H1 (cell line): ENCODE results near the gene LRWD1. TPM values are rescaled to one million over a fixed set of nuclear protein-coding genes. Genes with fewer than 3 reads are reported as not detected.
"Not testable (repeated sequence)": the region's sequence is repeated elsewhere in the genome, so short reads cannot be mapped to it uniquely, and the experiment has no call there.

Experiments used
- CTCF ChIA-PET: fragments of 300-600 bp; sonication (Branson Sonifier 250); formaldehyde crosslinking; loops from one replicate; lab custom pipeline; 2021; ENCODE audit not compliant: partially characterized antibody; lab: Charles Lee
- POLR2A ChIA-PET: fragments of 300-600 bp; sonication (Branson Sonifier 250); formaldehyde crosslinking; loops from one replicate; lab custom pipeline; 2021; ENCODE audit warnings: inconsistent platforms; ENCODE audit not compliant: partially characterized antibody; lab: Charles Lee
- DNase-seq, 2 experiments: peaks; one replicate each; pipeline versions ENCODE4 v3.0.0 to v3.0.0-alpha.2; 2010 to 2022; ENCODE audit warnings: low spot score in 2 of 2, low read depth in 1 of 2, mixed read lengths in 1 of 2
- FAIRE-seq: peaks from 2 replicates; lab custom pipeline; 2011; peaks lifted over from hg19 to GRCh38; lab: Jason Lieb, UNC
- H2AFZ ChIP-seq: 2 replicates; pipeline ENCODE4 v1.8.1; 2012; ENCODE audit warnings: low read length, inconsistent platforms
- H2AK5ac ChIP-seq: 2 replicates; pipeline ENCODE4 v1.6.1; 2013; ENCODE audit warnings: low read depth, low read length
- H2BK120ac ChIP-seq: replicated peaks from 2 replicates; pipeline ENCODE3; 2013; ENCODE audit warnings: low read depth, low read length, inconsistent platforms
- H2BK12ac ChIP-seq: 2 replicates; pipeline ENCODE4 v1.6.1; 2013; ENCODE audit warnings: low read depth, low read length
- H2BK15ac ChIP-seq: 2 replicates; pipeline ENCODE4 v1.6.1; 2013; ENCODE audit warnings: low read length
- H2BK20ac ChIP-seq: 2 replicates; pipeline ENCODE4 v1.6.1; 2013; ENCODE audit warnings: low read length
- H2BK5ac ChIP-seq: 2 replicates; pipeline ENCODE4 v1.6.1; 2013; ENCODE audit warnings: low read depth, low read length
- H3K14ac ChIP-seq: 2 replicates; pipeline ENCODE4 v1.6.1; 2013; ENCODE audit warnings: inconsistent platforms; ENCODE audit not compliant: insufficient read length
- H3K18ac ChIP-seq: 2 replicates; pipeline ENCODE4 v1.6.1; 2013; ENCODE audit warnings: low read length; ENCODE audit errors: extremely low read depth
- H3K23ac ChIP-seq: 2 replicates; pipeline ENCODE4 v1.6.1; 2013; ENCODE audit warnings: inconsistent platforms; ENCODE audit not compliant: insufficient read length
- H3K23me2 ChIP-seq: 2 replicates; pipeline ENCODE4 v1.6.1; 2013; ENCODE audit warnings: low read depth, low read length
- H3K27ac ChIP-seq: 2 replicates; pipeline ENCODE4 v1.6.1; 2011; ENCODE audit warnings: low read depth, low read length, inconsistent platforms
- H3K27me3 ChIP-seq, 4 experiments: replicated peaks in 1 of 4; 1 replicate in 1 of 4; 2 replicates in 3 of 4; pipeline versions ENCODE4 v1.6.1 to v1.8.1; 2011 to 2013; ENCODE audit warnings: low read length in 3 of 4, mild to moderate bottlenecking in 3 of 4, inconsistent platforms in 2 of 4, mixed read lengths in 2 of 4, moderate library complexity in 1 of 4; ENCODE audit not compliant: control insufficient read depth in 3 of 4, insufficient read depth in 3 of 4; ENCODE audit errors: extremely low read depth in 1 of 4
- H3K36me3 ChIP-seq, 4 experiments: 2 replicates each; pipeline versions ENCODE4 v1.6.1 to v1.8.1; 2011 to 2013; ENCODE audit warnings: mild to moderate bottlenecking in 4 of 4, low read length in 3 of 4, moderate library complexity in 2 of 4, control low read depth in 1 of 4, inconsistent platforms in 1 of 4; ENCODE audit not compliant: insufficient read depth in 4 of 4, control insufficient read depth in 2 of 4
- H3K4ac ChIP-seq: replicated peaks from 2 replicates; pipeline ENCODE3; 2013; ENCODE audit warnings: low read length, low read depth, mixed read lengths, inconsistent platforms; ENCODE audit not compliant: insufficient read length
- H3K4me1 ChIP-seq, 4 experiments: replicated peaks in 1 of 4; 1 replicate in 1 of 4; 2 replicates in 3 of 4; pipeline versions ENCODE4 v1.6.1 to v1.8.1; 2011 to 2013; ENCODE audit warnings: low read length in 3 of 4, inconsistent platforms in 2 of 4, mixed read lengths in 1 of 4; ENCODE audit not compliant: insufficient read depth in 4 of 4, control insufficient read depth in 3 of 4
- H3K4me2 ChIP-seq, 2 experiments: 2 replicates each; pipeline versions ENCODE4 v1.6.1 to v1.8.1; 2011 to 2013; ENCODE audit warnings: low read depth in 2 of 2, low read length in 2 of 2, control low read depth in 1 of 2, inconsistent platforms in 1 of 2, mild to moderate bottlenecking in 1 of 2; ENCODE audit not compliant: insufficient read depth in 1 of 2
- H3K4me3 ChIP-seq, 4 experiments: fragments of 200-600, 300-600 bp in 1 of 4; sonication (generic), shearing (Covaris generic), sonication (Bioruptor Twin) in 1 of 4; 2 replicates each; pipeline versions ENCODE4 v1.5.1 to v1.8.1; 2011 to 2016; ENCODE audit warnings: low read length in 4 of 4, low read depth in 3 of 4, control low read depth in 2 of 4, inconsistent platforms in 2 of 4, mild to moderate bottlenecking in 2 of 4, mixed read lengths in 1 of 4, moderate library complexity in 1 of 4; ENCODE audit not compliant: insufficient read depth in 2 of 4; ENCODE audit errors: extremely low read depth in 1 of 4
- H3K56ac ChIP-seq: replicated peaks from 2 replicates; pipeline ENCODE3; 2013; ENCODE audit warnings: low read depth, mild to moderate bottlenecking, mixed read lengths, low read length, inconsistent platforms; ENCODE audit not compliant: insufficient read length
- H3K79me1 ChIP-seq: 2 replicates; pipeline ENCODE4 v1.6.1; 2013; ENCODE audit warnings: low read depth, low read length, control low read depth
- H3K79me2 ChIP-seq, 2 experiments: 2 replicates each; pipeline versions ENCODE4 v1.6.1 to v1.8.1; 2012 to 2013; ENCODE audit warnings: low read length in 2 of 2, mild to moderate bottlenecking in 2 of 2, inconsistent platforms in 1 of 2; ENCODE audit not compliant: insufficient read depth in 2 of 2, control insufficient read depth in 1 of 2
- H3K9ac ChIP-seq, 4 experiments: replicated peaks in 1 of 4; 1 replicate in 1 of 4; 2 replicates in 3 of 4; pipeline versions ENCODE4 v1.6.1 to v1.8.1; 2011 to 2013; ENCODE audit warnings: low read depth in 3 of 4, low read length in 3 of 4, control low read depth in 2 of 4, mild to moderate bottlenecking in 2 of 4, moderate library complexity in 2 of 4, inconsistent platforms in 1 of 4; ENCODE audit errors: extremely low read depth in 1 of 4
- H3K9me3 ChIP-seq, 2 experiments: 2 replicates each; pipeline versions ENCODE4 v1.6.1 to v1.8.1; 2012 to 2013; ENCODE audit warnings: mild to moderate bottlenecking in 2 of 2, moderate library complexity in 2 of 2, control low read depth in 1 of 2, inconsistent platforms in 1 of 2, low read depth in 1 of 2, low read length in 1 of 2, mixed read lengths in 1 of 2; ENCODE audit not compliant: insufficient read depth in 2 of 2
- H4K20me1 ChIP-seq, 2 experiments: replicated peaks in 1 of 2; 2 replicates each; pipeline versions ENCODE3 to v1.8.1; 2011 to 2013; ENCODE audit warnings: inconsistent platforms in 2 of 2, low read length in 2 of 2, mild to moderate bottlenecking in 1 of 2; ENCODE audit not compliant: insufficient read depth in 2 of 2, control insufficient read depth in 1 of 2
- H4K5ac ChIP-seq: 2 replicates; pipeline ENCODE4 v1.6.1; 2013; ENCODE audit warnings: low read length, low read depth, mixed read lengths, inconsistent platforms; ENCODE audit not compliant: insufficient read length
- H4K8ac ChIP-seq: 2 replicates; pipeline ENCODE4 v1.8.0; 2013; ENCODE audit warnings: mild to moderate bottlenecking, moderate library complexity, low read length, inconsistent platforms; ENCODE audit not compliant: insufficient read depth; ENCODE audit errors: extremely low read depth
- H4K91ac ChIP-seq: replicated peaks from 2 replicates; pipeline ENCODE3; 2013; ENCODE audit warnings: low read length, mixed read lengths, inconsistent platforms; ENCODE audit not compliant: insufficient read length
- WGBS, 2 experiments: shearing (Covaris generic) in 1 of 2; methylation state at CpG; one replicate each; pipeline versions ENCODE4 v1.1.6 to v1.1.7; 2013 to 2015; ENCODE audit warnings: low lambda C conversion rate in 2 of 2, mixed read lengths in 2 of 2, inconsistent platforms in 1 of 2, low coverage in 1 of 2, missing lambda C conversion rate in 1 of 2; ENCODE audit not compliant: insufficient replicate concordance in 2 of 2, insufficient coverage in 1 of 2, insufficient read length in 1 of 2; ENCODE audit errors: extremely low coverage in 1 of 2, missing lambda C conversion rate in 1 of 2; 5-methylcytosine and 5-hydroxymethylcytosine counted together
- polyA plus RNA-seq, 7 experiments: library from polyadenylated mRNA; depleted of rRNA in 3 of 7; stranded (reverse) in 5 of 7; unstranded in 2 of 7; fragments of >200 nt in 5 of 7; fragments of 200-250 nt in 2 of 7; gene quantifications; 1 replicate in 5 of 7; 2 replicates in 1 of 7; 4 replicates in 1 of 7; pipeline versions ENCODE4 v1.2.1 to v1.2.3, GENCODE V29; 2011 to 2013; ENCODE audit warnings: missing spikeins in 2 of 7, mixed read lengths in 2 of 7
- total RNA-seq: library from RNA; stranded (reverse); fragmentation: NEBNext Ultra II Directional; extraction: Animal tissue kit (Norgen Biotek cat#: 25700); gene quantifications from 2 replicates; pipeline ENCODE4 v1.2.1, GENCODE V29; 2021

The LRWD1 gene
- total and polyA plus RNA-seq, 2 of the 8 experiments (the other 6 are each of a cell fraction or from before 2014, with no cell fraction given) = 23.4 to 26.8 TPM

DNA sequence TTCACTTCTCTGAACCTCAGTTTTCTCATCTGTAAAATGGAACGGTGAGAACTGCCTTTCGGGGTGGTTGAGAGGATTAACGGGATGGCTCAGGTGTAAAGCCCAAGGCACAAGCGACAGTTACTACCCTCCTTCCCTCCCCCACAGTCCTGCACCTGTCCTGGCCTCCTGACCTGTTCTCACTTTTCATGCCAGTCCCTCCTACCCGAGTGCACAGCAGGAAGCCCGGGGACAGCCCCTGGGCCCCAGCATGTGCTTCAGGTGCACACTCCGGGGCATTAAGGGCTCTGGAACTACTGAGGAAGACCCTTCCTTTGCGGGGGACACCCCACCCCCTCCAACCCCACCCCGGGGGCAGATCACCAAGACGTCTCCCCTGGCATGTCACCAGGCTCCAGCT lies 52.2 kb downstream of the LRWD1 start:
- H2BK120ac ChIP-seq, DNase-seq, H3K4me1 ChIP-seq, H4K5ac ChIP-seq, FAIRE-seq, H3K4me2 ChIP-seq, H3K14ac ChIP-seq, H2AFZ ChIP-seq, H3K9ac ChIP-seq, H2BK20ac ChIP-seq, H3K27ac ChIP-seq, H3K27me3 ChIP-seq, H3K4me3 ChIP-seq, CTCF ChIA-PET, H3K18ac ChIP-seq, H3K79me2 ChIP-seq, H2AK5ac ChIP-seq, H4K91ac ChIP-seq, H3K56ac ChIP-seq, POLR2A ChIA-PET, H4K20me1 ChIP-seq, H3K23me2 ChIP-seq, H3K9me3 ChIP-seq, H2BK15ac ChIP-seq, H2BK5ac ChIP-seq, H3K23ac ChIP-seq, H3K79me1 ChIP-seq, H3K4ac ChIP-seq, H4K8ac ChIP-seq, H2BK12ac ChIP-seq, H3K36me3 ChIP-seq: not testable (repeated sequence)
- no CpG with 5 or more reads among the region's 10 CpGs for WGBS, 2 experiments

DNA sequence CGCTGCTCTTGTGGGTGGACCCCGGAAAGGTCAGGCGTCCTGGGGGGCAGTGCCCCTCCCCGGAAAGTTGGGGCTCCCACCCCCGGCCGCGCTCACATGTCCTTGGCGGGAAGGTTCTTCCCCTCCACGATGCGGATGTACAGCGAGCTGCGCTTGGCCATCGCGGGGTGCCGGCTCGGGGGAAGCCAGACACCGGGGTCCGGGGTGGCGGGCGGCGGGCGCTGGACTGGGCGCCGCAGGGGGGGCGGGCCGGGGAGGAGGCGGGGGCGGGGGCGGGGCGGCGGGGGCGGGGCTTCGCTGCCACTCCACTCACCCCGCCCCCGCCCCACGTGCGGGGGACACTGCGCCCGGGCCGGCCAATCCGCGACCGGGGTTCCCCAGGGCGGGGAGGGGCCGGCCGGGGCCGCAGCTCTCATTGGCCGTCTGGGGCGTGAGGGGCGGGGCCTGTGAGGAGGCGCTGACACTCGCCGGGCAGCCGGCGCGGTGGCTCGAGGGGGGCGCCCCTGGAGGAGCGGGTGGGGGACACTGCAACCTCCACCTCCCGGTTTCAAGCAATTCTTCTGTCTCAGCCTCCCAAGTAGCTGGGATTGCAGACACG lies 52.9 kb downstream of the LRWD1 start, which contains the start of gene RASA4B:
Gene RASA4B (minus strand): TSS at position 228 of the 598 bp plus-strand sequence. CDS start 67 bp downstream, at position 161.
- H3K27me3 ChIP-seq, H3K4me1 ChIP-seq, H3K4me3 ChIP-seq, H3K14ac ChIP-seq, H2AFZ ChIP-seq, H3K9me3 ChIP-seq, H3K36me3 ChIP-seq, H2BK12ac ChIP-seq, H2BK120ac ChIP-seq, H3K79me2 ChIP-seq, FAIRE-seq, H2BK15ac ChIP-seq, POLR2A ChIA-PET, H2BK20ac ChIP-seq, CTCF ChIA-PET, H2AK5ac ChIP-seq, H4K20me1 ChIP-seq, H4K5ac ChIP-seq, H3K23ac ChIP-seq, H3K27ac ChIP-seq, H3K79me1 ChIP-seq, H3K4ac ChIP-seq, H4K8ac ChIP-seq, H3K18ac ChIP-seq, H3K23me2 ChIP-seq, H3K9ac ChIP-seq, H4K91ac ChIP-seq, H2BK5ac ChIP-seq, H3K4me2 ChIP-seq, H3K56ac ChIP-seq: not testable (repeated sequence)
- peak in 1 of 2 experiments; percentile 36 for DNase-seq
- WGBS, 2 experiments = no CpG with 5 or more reads among the region's 61 CpGs
